B cell (primary cell): Measurements from ENCODE around the gene IKZF1. TPM values are rescaled to one million over a fixed set of nuclear protein-coding genes. Genes with fewer than 3 reads are reported as not detected.

Experiments used
- ATAC-seq: fragments of 200-7000 bp; cut with Tn5 transposase; one replicate; pipeline ENCODE4 v1.10.0; 2021; ENCODE audit warnings: low read depth, mild to moderate bottlenecking, moderate number of reproducible peaks, moderate library complexity
- CTCF ChIA-PET: fragments of 350-600 bp; sonication (Branson Sonifier 250); formaldehyde crosslinking; loops from one replicate; lab custom pipeline; 2021; ENCODE audit warnings: antibody characterized with exemption, inconsistent platforms; lab: Charles Lee
- POLR2A ChIA-PET: fragments of 350-600 bp; sonication (Branson Sonifier 250); formaldehyde crosslinking; loops from one replicate; lab custom pipeline; 2021; ENCODE audit warnings: antibody characterized with exemption; lab: Charles Lee
- DNase-seq: peaks from one replicate; pipeline ENCODE4 v3.0.0; 2013
- H2AFZ ChIP-seq: 2 replicates; pipeline ENCODE4 v1.6.1; 2012; ENCODE audit warnings: mild to moderate bottlenecking, low read depth, low read length; ENCODE audit not compliant: insufficient read depth, poor library complexity, severe bottlenecking
- H3K27ac ChIP-seq, 2 donors: 1 replicate in 1 of 2; 2 replicates in 1 of 2; pipeline ENCODE4 v1.5.1; 2012 to 2013; ENCODE audit warnings: low read length in 2 of 2, mild to moderate bottlenecking in 2 of 2, moderate library complexity in 1 of 2
- H3K27me3 ChIP-seq, 4 experiments: fragments of 200-600 bp in 1 of 4; sonication (generic) in 1 of 4; replicated peaks in 1 of 4; 1 replicate in 2 of 4; 2 replicates in 2 of 4; pipeline versions ENCODE4 v1.6.1 to v1.7.0; 2013 to 2016; ENCODE audit warnings: low read length in 3 of 4, mild to moderate bottlenecking in 2 of 4, mixed read lengths in 1 of 4, moderate library complexity in 1 of 4; ENCODE audit not compliant: insufficient read depth in 4 of 4, control insufficient read depth in 3 of 4; ENCODE audit errors: control extremely low read depth in 1 of 4
- H3K36me3 ChIP-seq, 2 experiments: replicated peaks in 1 of 2; 1 replicate in 1 of 2; 2 replicates in 1 of 2; pipeline versions ENCODE4 v1.6.1 to v1.7.1; 2013; ENCODE audit warnings: low read length in 1 of 2; ENCODE audit not compliant: insufficient read depth in 2 of 2, control insufficient read depth in 1 of 2; ENCODE audit errors: control extremely low read depth in 1 of 2, extremely low read depth in 1 of 2
- H3K4me1 ChIP-seq, 2 donors: fragments of 200-600 bp in 1 of 2; sonication (generic) in 1 of 2; 1 replicate in 1 of 2; 2 replicates in 1 of 2; pipeline versions ENCODE4 v1.5.1 to v1.6.1; 2013 to 2017; ENCODE audit warnings: low read length in 2 of 2; ENCODE audit not compliant: control insufficient read depth in 2 of 2, insufficient read depth in 2 of 2
- H3K4me2 ChIP-seq: replicated peaks from 2 replicates; pipeline ENCODE3; 2012; ENCODE audit warnings: mild to moderate bottlenecking, low read depth, low read length; ENCODE audit not compliant: poor library complexity, severe bottlenecking
- H3K4me3 ChIP-seq, 5 experiments: fragments of 200-600 bp in 1 of 5; sonication (generic) in 1 of 5; 1 replicate in 3 of 5; 2 replicates in 2 of 5; pipeline versions ENCODE4 v1.5.1 to v1.7.0; 2011 to 2016; ENCODE audit warnings: low read length in 4 of 5, mild to moderate bottlenecking in 4 of 5, low read depth in 2 of 5, control low read depth in 1 of 5, moderate library complexity in 1 of 5; ENCODE audit not compliant: insufficient read depth in 1 of 5; ENCODE audit errors: control extremely low read depth in 1 of 5, extremely low read depth in 1 of 5
- H3K79me2 ChIP-seq: fragments of 200-600 bp; sonication (generic); one replicate; pipeline ENCODE4 v1.6.0; 2016; ENCODE audit warnings: low read length; ENCODE audit not compliant: control insufficient read depth, insufficient read depth
- H3K9ac ChIP-seq: fragments of 200-600 bp; sonication (generic); 2 replicates; pipeline ENCODE4 v1.6.1; 2017; ENCODE audit warnings: mild to moderate bottlenecking, low read length, moderate library complexity
- H3K9me3 ChIP-seq, 3 donors: one replicate each; pipeline versions ENCODE4 v1.6.1 to v1.7.1; 2013; ENCODE audit warnings: low read length in 2 of 3; ENCODE audit not compliant: control insufficient read depth in 2 of 3, insufficient read depth in 1 of 3; ENCODE audit errors: control extremely low read depth in 1 of 3
- H4K20me1 ChIP-seq: 2 replicates; pipeline ENCODE4 v1.6.0; 2012; ENCODE audit warnings: mild to moderate bottlenecking, low read length; ENCODE audit not compliant: insufficient read depth, control insufficient read depth, poor library complexity, severe bottlenecking
- H3K27ac Mint-ChIP-seq: one replicate; pipeline ENCODE4 v1.8.0; 2021; ENCODE audit warnings: mixed read lengths
- H3K27me3 Mint-ChIP-seq: one replicate; pipeline ENCODE4 v1.8.0; 2021; ENCODE audit warnings: mixed read lengths
- H3K4me1 Mint-ChIP-seq: one replicate; pipeline ENCODE4 v1.8.0; 2021; ENCODE audit warnings: mixed read lengths
- H3K4me3 Mint-ChIP-seq: one replicate; pipeline ENCODE4 v1.8.0; 2021; ENCODE audit warnings: mixed read lengths
- H3K9me3 Mint-ChIP-seq: one replicate; pipeline ENCODE4 v1.8.0; 2022; ENCODE audit warnings: mixed read lengths; ENCODE audit not compliant: insufficient read depth
- CTCF ChIP-seq: fragments of 200-600 bp; IDR thresholded peaks from one replicate; pipeline ENCODE4 v1.8.0; 2022; ENCODE audit warnings: antibody characterized with exemption, mild to moderate bottlenecking
- EZH2 ChIP-seq: IDR thresholded peaks from 2 replicates; pipeline ENCODE4 v1.6.1; 2012; ENCODE audit warnings: borderline replicate concordance, low read depth, mild to moderate bottlenecking, moderate library complexity, low read length; ENCODE audit not compliant: insufficient read depth, poor library complexity, severe bottlenecking
- WGBS: methylation state at CpG from one replicate; pipeline ENCODE4 v1.1.5; 2013; ENCODE audit warnings: missing lambda C conversion rate; ENCODE audit not compliant: insufficient coverage; 5-methylcytosine and 5-hydroxymethylcytosine counted together
- intact Hi-C: fragments of 100-400 bp; cut with micrococcal nuclease; formaldehyde crosslinking; loops from one replicate; pipeline ENCODE4 v1.10.0; 2022
- polyA plus RNA-seq: library from polyadenylated mRNA; depleted of rRNA; stranded (reverse); fragments of >200 nt; gene quantifications from 2 replicates; pipeline ENCODE4 v1.2.3, GENCODE V29; 2012
- total RNA-seq, 2 donors: library from RNA; stranded (reverse); fragments of 120-200 nt in 1 of 2; gene quantifications; 1 replicate in 1 of 2; 2 replicates in 1 of 2; pipeline versions ENCODE4 v1.2.3 to v1.2.4, GENCODE V29; 2013 to 2022

IKZF1 gene
- total and polyA plus RNA-seq, 2 donors (not counting 1 experiment from before 2014, with no cell fraction given), result 199 to 254 TPM

GRCh38 chr7:50327443-50327842 is 22.9 kb downstream of the IKZF1 start:
- Histone ChIP-seq H3K4me3 (no peak overlapping the region), H2AFZ (no peak overlapping the region), H4K20me1 (peaks cover 19% of the 10 kb centered on the region), H3K4me2 (peak overlapping the region; percentile 29), H3K79me2 (peaks cover 93% of the 10 kb centered on the region), H3K27me3 (no peaks in the 10 kb centered on the region), H3K9ac (no peak overlapping the region), H3K9me3 (no peaks in the 10 kb centered on the region), H3K36me3 (peaks cover 25 to 85% of the 10 kb centered on the region in 2 experiments), H3K27ac (peak overlapping the region; percentile 59 to 95), H3K4me1 (peaks cover 68 to 74% of the 10 kb centered on the region in 2 donors)
- WGBS, result 43% methylated on average over 7 of the region's 10 CpGs
- TF ChIP-seq EZH2, result no peak
- TF ChIP-seq CTCF, result no peak
- Mint-ChIP-seq H3K9me3 (no peaks in the 10 kb centered on the region), H3K27me3 (no peaks in the 10 kb centered on the region), H3K4me3 (peak overlapping the region; percentile 44), H3K4me1 (peaks cover 49% of the 10 kb centered on the region), H3K27ac (peak overlapping the region; percentile 90)
- POLR2A ChIA-PET, result interaction anchor here (0.9 kb wide), 1 partner anchor 17 kb away, joined by 3 read pairs; no protein-coding TSS in a partner anchor
- CTCF ChIA-PET, result interaction anchor here (1.3 to 7.0 kb wide), 5 partner anchors 17 to 122 kb away, joined by 3 to 37 read pairs (median 5); no protein-coding TSS in a partner anchor
- ATAC-seq, result peak; percentile 46
- peak; percentile 78 for DNase-seq
- intact Hi-C loops, result loop anchor here (1.0 kb wide), 1 partner anchor 10 kb away; no protein-coding TSS in a partner anchor

GRCh38 chr7:50329775-50330174 is 25.3 kb downstream of the IKZF1 start:
- peaks cover 11 to 72% of the 10 kb centered on the region in 2 experiments for H3K36me3 ChIP-seq
- TF ChIP-seq CTCF, result no peak
- no peak for TF ChIP-seq EZH2
- H2AFZ ChIP-seq, result no peak overlapping the region
- H3K27me3 Mint-ChIP-seq, result no peaks in the 10 kb centered on the region
- peaks cover 85 to 88% of the 10 kb centered on the region in 2 donors for H3K4me1 ChIP-seq
- H3K9me3 Mint-ChIP-seq, result no peaks in the 10 kb centered on the region
- H3K4me3 Mint-ChIP-seq, result peak overlapping the region; percentile 63
- ATAC-seq (peak; percentile 50), DNase-seq (peak; percentile 83)
- peak overlapping the region; percentile 85 to 95 for H3K27ac ChIP-seq
- H3K4me1 Mint-ChIP-seq, result peaks cover 30% of the 10 kb centered on the region
- WGBS, result 23% methylated on average over 7 of the region's 9 CpGs
- H3K9ac ChIP-seq, result no peak overlapping the region
- ChIA-PET POLR2A (interaction anchor here (0.8 kb wide), 1 partner anchor 18 kb away, joined by 3 read pairs; no protein-coding TSS in a partner anchor), CTCF (interaction anchor here (0.9 to 7.0 kb wide), 7 partner anchors 12 to 124 kb away, joined by 3 to 37 read pairs (median 4); no protein-coding TSS in a partner anchor)
- no peaks in the 10 kb centered on the region for H3K9me3 ChIP-seq
- peaks cover 93% of the 10 kb centered on the region for H3K79me2 ChIP-seq
- no peak overlapping the region for H3K27ac Mint-ChIP-seq
- H3K27me3 ChIP-seq, result no peaks in the 10 kb centered on the region
- peak overlapping the region; percentile 76 for H3K4me2 ChIP-seq
- H4K20me1 ChIP-seq, result peaks cover 6% of the 10 kb centered on the region
- intact Hi-C loops, result loop anchor here (1.0 kb wide), 1 partner anchor 9 kb away; no protein-coding TSS in a partner anchor
- H3K4me3 ChIP-seq, result peak overlapping the region in 1 of 5 experiments; percentile 22
